Loucy (cell line): ENCODE results near the gene DES.
A peak's percentile ranks its signal among the peaks of the same experiment; 100 is the strongest.

ENCODE experiments used
- H2AFZ ChIP-seq: fragments of 200-600 bp; sonication (generic); 2 replicates; pipeline ENCODE4 v1.6.0; 2016; ENCODE audit warnings: antibody characterized with exemption, mild to moderate bottlenecking, low read length, moderate library complexity
- H3F3A ChIP-seq: fragments of 200-600 bp; 2 replicates; pipeline ENCODE4 v1.6.0; 2016; ENCODE audit warnings: antibody characterized with exemption, low read depth, mild to moderate bottlenecking
- H3K27me3 ChIP-seq: fragments of 200-600 bp; sonication (generic); 2 replicates; pipeline ENCODE4 v1.6.1; 2014; ENCODE audit warnings: low read length, mild to moderate bottlenecking; ENCODE audit not compliant: insufficient read depth, poor library complexity, severe bottlenecking
- H3K36me3 ChIP-seq: fragments of 200-600 bp; sonication (generic); 2 replicates; pipeline ENCODE4 v1.6.1; 2016; ENCODE audit warnings: low read length; ENCODE audit not compliant: insufficient read depth
- H3K4me1 ChIP-seq: fragments of 200-600 bp; sonication (generic); 2 replicates; pipeline ENCODE4 v1.5.1; 2014; ENCODE audit warnings: low read length, mild to moderate bottlenecking; ENCODE audit not compliant: insufficient read depth, poor library complexity, severe bottlenecking
- H3K4me2 ChIP-seq: fragments of 200-600 bp; sonication (generic); 2 replicates; pipeline ENCODE4 v1.6.0; 2014; ENCODE audit warnings: antibody characterized with exemption, low read length, low read depth, mild to moderate bottlenecking; ENCODE audit not compliant: poor library complexity, severe bottlenecking
- H3K4me3 ChIP-seq: fragments of 200-600 bp; sonication (generic); 2 replicates; pipeline ENCODE4 v1.5.1; 2014; ENCODE audit warnings: low read length, mild to moderate bottlenecking, mixed read lengths; ENCODE audit not compliant: poor library complexity, severe bottlenecking
- H3K79me2 ChIP-seq: fragments of 200-600 bp; sonication (generic); 2 replicates; pipeline ENCODE4 v1.6.1; 2014; ENCODE audit warnings: low read length; ENCODE audit not compliant: insufficient read depth
- H3K9ac ChIP-seq: fragments of 200-600 bp; sonication (generic); 2 replicates; pipeline ENCODE4 v1.6.0; 2014; ENCODE audit warnings: mild to moderate bottlenecking, low read depth, low read length, moderate library complexity; ENCODE audit not compliant: poor library complexity, severe bottlenecking
- H3K9me2 ChIP-seq: fragments of 200-600 bp; sonication (generic); replicated peaks from 2 replicates; pipeline ENCODE4 v1.6.1; 2016; ENCODE audit warnings: low read depth, low read length, mixed read lengths
- H3K9me3 ChIP-seq: fragments of 200-600 bp; sonication (generic); 2 replicates; pipeline ENCODE4 v1.6.1; 2014; ENCODE audit warnings: mild to moderate bottlenecking, antibody characterized with exemption, low read length, low read depth; ENCODE audit not compliant: insufficient read depth
- H4K20me1 ChIP-seq: fragments of 200-600 bp; sonication (generic); 2 replicates; pipeline ENCODE4 v1.6.0; 2014; ENCODE audit warnings: antibody characterized with exemption, low read length, mild to moderate bottlenecking; ENCODE audit not compliant: insufficient read depth, poor library complexity, severe bottlenecking
- EZH2phosphoT487 ChIP-seq: fragments of 200-600 bp; IDR thresholded peaks from 2 replicates; pipeline ENCODE4 v1.6.1; 2018; ENCODE audit warnings: antibody characterized with exemption, mild to moderate bottlenecking, moderate library complexity, borderline replicate concordance
- TF ChIP-seq, protein P1 (sequence below): fragments of 200-600 bp; sonication (generic); conservative IDR thresholded peaks from 2 replicates; pipeline ENCODE4 v1.5.1; 2014; ENCODE audit warnings: mild to moderate bottlenecking, antibody characterized with exemption, low read length

The DES gene

DNA sequence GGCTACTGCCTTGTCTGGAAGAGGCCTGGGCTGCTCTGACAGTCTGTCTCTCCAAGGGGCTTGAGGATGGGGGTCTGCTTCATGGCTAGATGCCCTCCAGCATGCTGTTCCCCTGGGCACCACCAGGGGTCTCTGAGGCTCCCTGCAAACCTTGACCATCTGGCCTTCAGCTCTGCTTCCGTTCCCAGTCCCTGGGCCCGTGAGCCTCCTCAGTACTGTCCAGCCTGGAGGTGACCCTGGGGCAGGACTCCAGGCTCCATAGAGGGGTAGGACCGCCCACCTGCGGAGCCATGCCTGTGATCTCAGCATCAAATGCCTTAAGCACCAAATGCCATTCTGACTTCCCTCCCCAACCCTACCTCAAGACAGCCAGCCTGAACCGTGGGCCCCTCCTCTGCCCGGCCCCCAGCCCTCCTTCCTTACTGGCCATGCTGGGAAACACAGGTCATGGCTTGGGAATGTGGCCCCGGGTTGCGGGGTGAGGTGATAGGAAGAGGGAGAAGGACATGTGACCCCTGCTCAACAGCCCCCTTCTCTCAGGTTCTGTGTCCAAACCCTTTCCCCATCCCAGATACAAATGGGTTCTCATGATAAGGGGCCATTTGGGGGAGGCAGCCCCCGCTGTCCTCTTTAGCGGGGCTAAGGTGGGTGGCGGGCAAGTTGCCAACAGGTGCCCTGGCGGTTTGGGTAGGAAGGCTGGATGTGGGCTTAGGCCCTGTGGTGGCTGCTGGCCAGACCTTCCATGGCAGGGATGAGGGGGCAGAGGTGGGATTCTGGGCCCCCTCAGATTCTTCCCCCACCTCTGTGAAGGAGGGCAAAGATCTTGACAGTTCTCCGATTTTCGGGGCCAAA, 41.5 kb downstream of the DES start:
- Histone ChIP-seq H4K20me1 (no peaks in the 10 kb centered on the region), H3K36me3 (no peaks in the 10 kb centered on the region), H3F3A (no peaks in the 10 kb centered on the region), H3K4me3 (no peak overlapping the region), H3K79me2 (no peaks in the 10 kb centered on the region), H3K27me3 (no peaks in the 10 kb centered on the region), H3K4me1 (peaks cover 4% of the 10 kb centered on the region), H3K4me2 (no peak overlapping the region), H3K9me3 (no peaks in the 10 kb centered on the region), H2AFZ (no peak overlapping the region), H3K9me2 (no peaks in the 10 kb centered on the region), H3K9ac (no peak overlapping the region)
- TF ChIP-seq, protein P1, sequence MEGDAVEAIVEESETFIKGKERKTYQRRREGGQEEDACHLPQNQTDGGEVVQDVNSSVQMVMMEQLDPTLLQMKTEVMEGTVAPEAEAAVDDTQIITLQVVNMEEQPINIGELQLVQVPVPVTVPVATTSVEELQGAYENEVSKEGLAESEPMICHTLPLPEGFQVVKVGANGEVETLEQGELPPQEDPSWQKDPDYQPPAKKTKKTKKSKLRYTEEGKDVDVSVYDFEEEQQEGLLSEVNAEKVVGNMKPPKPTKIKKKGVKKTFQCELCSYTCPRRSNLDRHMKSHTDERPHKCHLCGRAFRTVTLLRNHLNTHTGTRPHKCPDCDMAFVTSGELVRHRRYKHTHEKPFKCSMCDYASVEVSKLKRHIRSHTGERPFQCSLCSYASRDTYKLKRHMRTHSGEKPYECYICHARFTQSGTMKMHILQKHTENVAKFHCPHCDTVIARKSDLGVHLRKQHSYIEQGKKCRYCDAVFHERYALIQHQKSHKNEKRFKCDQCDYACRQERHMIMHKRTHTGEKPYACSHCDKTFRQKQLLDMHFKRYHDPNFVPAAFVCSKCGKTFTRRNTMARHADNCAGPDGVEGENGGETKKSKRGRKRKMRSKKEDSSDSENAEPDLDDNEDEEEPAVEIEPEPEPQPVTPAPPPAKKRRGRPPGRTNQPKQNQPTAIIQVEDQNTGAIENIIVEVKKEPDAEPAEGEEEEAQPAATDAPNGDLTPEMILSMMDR: peak; percentile 85
- TF ChIP-seq EZH2phosphoT487: no peak

DNA sequence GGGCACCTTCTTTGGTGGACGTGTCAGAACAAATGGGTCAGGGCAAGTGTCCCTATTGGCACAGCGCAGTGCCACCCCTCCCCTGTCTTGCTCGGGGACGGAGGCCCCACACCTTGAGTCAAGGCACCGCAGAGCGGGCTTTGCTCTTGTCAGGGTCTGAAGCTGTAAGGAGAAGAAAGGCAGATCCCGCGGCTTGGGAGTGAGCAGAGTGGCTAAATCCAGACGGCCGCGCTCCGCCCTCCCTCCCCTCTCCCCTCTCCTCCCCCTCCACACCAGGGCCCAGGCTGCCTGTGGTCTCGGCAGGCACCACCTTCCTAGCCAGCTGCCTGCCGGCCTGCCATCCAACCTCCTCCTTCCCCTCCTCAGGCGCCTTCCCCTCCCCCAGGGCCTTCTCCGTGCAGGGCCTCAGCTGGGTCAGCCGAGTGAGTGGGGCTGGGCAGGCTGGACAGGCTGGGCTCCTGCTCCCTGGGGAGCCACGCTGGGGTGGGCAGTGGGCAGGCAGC, 42.3 kb downstream of the DES start:
- Histone ChIP-seq H3K9me2 (no peaks in the 10 kb centered on the region), H3K79me2 (no peaks in the 10 kb centered on the region), H3K9me3 (no peaks in the 10 kb centered on the region), H4K20me1 (no peaks in the 10 kb centered on the region), H3F3A (no peaks in the 10 kb centered on the region), H3K4me1 (peaks cover 4% of the 10 kb centered on the region), H3K4me2 (no peak overlapping the region), H3K9ac (no peak overlapping the region), H3K4me3 (no peak overlapping the region), H3K27me3 (no peaks in the 10 kb centered on the region), H2AFZ (no peak overlapping the region), H3K36me3 (no peaks in the 10 kb centered on the region)
- TF ChIP-seq EZH2phosphoT487: no peak
- TF ChIP-seq, protein P1: no peak

DNA sequence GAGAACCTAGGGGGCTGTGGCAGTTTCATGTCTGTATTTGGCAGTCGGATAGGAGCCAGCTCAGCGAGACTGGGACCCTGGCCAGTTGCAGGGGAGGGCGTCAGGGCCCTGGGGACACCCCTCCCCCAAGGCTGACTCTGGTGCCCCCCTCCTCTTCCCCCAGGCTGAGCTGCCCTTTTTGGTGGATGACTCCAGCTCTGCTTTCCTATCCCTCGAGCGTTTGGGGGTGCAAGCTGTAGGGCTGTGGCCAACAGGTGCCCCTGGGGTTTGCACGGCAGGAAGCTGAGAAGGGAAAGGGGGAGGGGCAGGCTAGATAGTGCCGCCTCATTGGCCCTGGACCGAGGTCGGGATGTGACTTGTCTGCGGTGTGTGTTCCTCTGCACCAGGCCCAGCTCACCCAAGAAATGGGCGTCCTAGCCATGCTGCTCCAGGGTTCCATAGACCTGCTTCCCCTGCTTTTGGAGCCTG, 42.9 kb downstream of the DES start:
- Histone ChIP-seq H3K4me1 (peaks cover 4% of the 10 kb centered on the region), H3K9ac (no peak overlapping the region), H3K4me3 (no peak overlapping the region), H3K4me2 (no peak overlapping the region), H3K27me3 (no peaks in the 10 kb centered on the region), H3K36me3 (no peaks in the 10 kb centered on the region), H4K20me1 (no peaks in the 10 kb centered on the region), H3K9me3 (no peaks in the 10 kb centered on the region), H2AFZ (no peak overlapping the region), H3K9me2 (no peaks in the 10 kb centered on the region), H3F3A (no peaks in the 10 kb centered on the region), H3K79me2 (no peaks in the 10 kb centered on the region)
- TF ChIP-seq, protein P1: no peak
- no peak for TF ChIP-seq EZH2phosphoT487
